K562 (cell line): ENCODE measurements around the gene SEPTIN12. TPM values are rescaled to one million over a fixed set of nuclear protein-coding genes. Genes with fewer than 3 reads are reported as not detected.
A peak's percentile ranks its signal among the peaks of the same experiment; 100 is the strongest.

Experiments
- CHCHD3 ChIP-seq: fragments of 250-450 bp; sonication (Bioruptor Pico); IDR thresholded peaks from 2 replicates; pipeline ENCODE4 v2.1.2; 2022; ENCODE audit warnings: mild to moderate bottlenecking
- ELF2 ChIP-seq: fragments of 250-450 bp; sonication (Bioruptor Pico); IDR thresholded peaks from 2 replicates; pipeline ENCODE4 v1.5.0; 2021; ENCODE audit warnings: mild to moderate bottlenecking
- L3MBTL2 ChIP-seq: fragments of 450-650 bp; IDR thresholded peaks from 2 replicates; pipeline ENCODE4 v1.6.1; 2016; ENCODE audit warnings: mild to moderate bottlenecking, moderate library complexity
- MEF2D ChIP-seq: conservative IDR thresholded peaks from 2 replicates; pipeline ENCODE4 v1.6.1; 2016; ENCODE audit warnings: low read depth, missing genetic modification characterization, missing compliant biosample characterization
- OTX1 ChIP-seq: fragments of 450-650 bp; formaldehyde crosslinking; IDR thresholded peaks from 2 replicates; pipeline ENCODE4 v1.4.0; 2022; ENCODE audit warnings: mild to moderate bottlenecking
- TOE1 ChIP-seq, 2 experiments: fragments of 450-650 bp in 1 of 2; sonication (generic) in 1 of 2; formaldehyde crosslinking in 1 of 2; IDR thresholded peaks; 2 replicates each; pipeline versions ENCODE4 v1.7.1 to v1.8.0; 2016 to 2022; ENCODE audit warnings: borderline replicate concordance in 2 of 2, mild to moderate bottlenecking in 2 of 2, antibody characterized with exemption in 1 of 2, inconsistent platforms in 1 of 2, low read depth in 1 of 2, missing genetic modification reagents in 1 of 2, moderate library complexity in 1 of 2
- ZNF184 ChIP-seq: sonication (generic); formaldehyde crosslinking; IDR thresholded peaks from 2 replicates; pipeline ENCODE4 v1.5.0; 2020; ENCODE audit warnings: missing genetic modification reagents
- ZNF282 ChIP-seq: sonication (generic); formaldehyde crosslinking; IDR thresholded peaks from 2 replicates; pipeline ENCODE4 v1.8.1; 2023; ENCODE audit warnings: missing genetic modification reagents
- polyA plus RNA-seq, 8 experiments: library from polyadenylated mRNA; depleted of rRNA in 4 of 8; stranded (reverse) in 5 of 8; unstranded in 3 of 8; fragments of >200 nt; fragmentation: Nextera tagmentation in 2 of 8; fragmentation: Illumina TruSeq in 1 of 8; extraction: Ambion mirVana in 2 of 8; extraction: Trizol in 1 of 8; gene quantifications; 2 replicates each; pipeline versions ENCODE4 v1.2.1 to v1.2.3, GENCODE V29; 2011 to 2014; ENCODE audit warnings: inconsistent platforms in 1 of 8, missing spikeins in 1 of 8
- total RNA-seq, 7 experiments: library from RNA; depleted of rRNA in 6 of 7; stranded (reverse); fragments of >200 nt in 6 of 7; fragmentation: Illumina TruSeq in 2 of 7; extraction: Trizol in 2 of 7; gene quantifications; 2 replicates each; pipeline versions ENCODE4 v1.2.1 to v1.2.3, GENCODE V29; 2011 to 2021; ENCODE audit warnings: low replicate concordance in 1 of 7
- TF ChIP-seq, protein P1 (sequence below): fragments of 450-650 bp; IDR thresholded peaks from 2 replicates; pipeline ENCODE4 v1.6.1; 2016; ENCODE audit warnings: mild to moderate bottlenecking, moderate library complexity
- TF ChIP-seq, protein P2 (sequence below): fragments of 450-650 bp; conservative IDR thresholded peaks from 2 replicates; pipeline ENCODE4 v1.6.1; 2016; ENCODE audit warnings: missing genetic modification characterization, low read depth, mild to moderate bottlenecking, missing compliant biosample characterization, moderate library complexity
- TF ChIP-seq, protein P3 (sequence below), 2 experiments: IDR thresholded peaks; 2 replicates each; pipeline ENCODE4 v1.6.1; 2011; ENCODE audit warnings: borderline replicate concordance in 1 of 2, control low read depth in 1 of 2, low read depth in 1 of 2, low read length in 1 of 2, mild to moderate bottlenecking in 1 of 2, mixed read lengths in 1 of 2, moderate library complexity in 1 of 2; ENCODE audit not compliant: insufficient read depth in 1 of 2, insufficient read length in 1 of 2, poor library complexity in 1 of 2, severe bottlenecking in 1 of 2; ENCODE audit errors: extremely low read depth in 1 of 2

Gene SEPTIN12
- total and polyA plus RNA-seq, 9 of the 15 experiments (the other 6 are each of a cell fraction or from before 2014, with no cell fraction given): not detected

DNA sequence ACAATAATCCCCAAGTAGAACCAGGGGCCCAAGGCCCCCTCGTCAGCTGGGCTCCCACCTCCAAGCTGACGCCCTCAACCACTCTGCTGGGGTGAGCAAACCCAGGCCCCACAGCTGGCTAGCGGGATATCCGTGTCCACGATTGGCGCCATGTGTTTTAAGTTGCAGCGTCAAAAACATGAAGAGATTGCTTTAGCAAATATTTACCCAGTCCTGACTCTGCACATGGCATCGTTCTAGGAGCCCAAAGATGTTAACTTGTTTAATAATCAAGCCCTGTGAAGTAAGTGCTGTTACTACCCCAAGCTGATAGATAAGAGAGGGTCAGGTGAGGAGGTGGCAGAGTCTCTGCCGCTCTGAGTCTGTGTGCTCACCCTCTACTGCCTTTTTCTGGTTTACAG, 344 bp upstream of the SEPTIN12 start (continued):
- TF ChIP-seq, protein P1, sequence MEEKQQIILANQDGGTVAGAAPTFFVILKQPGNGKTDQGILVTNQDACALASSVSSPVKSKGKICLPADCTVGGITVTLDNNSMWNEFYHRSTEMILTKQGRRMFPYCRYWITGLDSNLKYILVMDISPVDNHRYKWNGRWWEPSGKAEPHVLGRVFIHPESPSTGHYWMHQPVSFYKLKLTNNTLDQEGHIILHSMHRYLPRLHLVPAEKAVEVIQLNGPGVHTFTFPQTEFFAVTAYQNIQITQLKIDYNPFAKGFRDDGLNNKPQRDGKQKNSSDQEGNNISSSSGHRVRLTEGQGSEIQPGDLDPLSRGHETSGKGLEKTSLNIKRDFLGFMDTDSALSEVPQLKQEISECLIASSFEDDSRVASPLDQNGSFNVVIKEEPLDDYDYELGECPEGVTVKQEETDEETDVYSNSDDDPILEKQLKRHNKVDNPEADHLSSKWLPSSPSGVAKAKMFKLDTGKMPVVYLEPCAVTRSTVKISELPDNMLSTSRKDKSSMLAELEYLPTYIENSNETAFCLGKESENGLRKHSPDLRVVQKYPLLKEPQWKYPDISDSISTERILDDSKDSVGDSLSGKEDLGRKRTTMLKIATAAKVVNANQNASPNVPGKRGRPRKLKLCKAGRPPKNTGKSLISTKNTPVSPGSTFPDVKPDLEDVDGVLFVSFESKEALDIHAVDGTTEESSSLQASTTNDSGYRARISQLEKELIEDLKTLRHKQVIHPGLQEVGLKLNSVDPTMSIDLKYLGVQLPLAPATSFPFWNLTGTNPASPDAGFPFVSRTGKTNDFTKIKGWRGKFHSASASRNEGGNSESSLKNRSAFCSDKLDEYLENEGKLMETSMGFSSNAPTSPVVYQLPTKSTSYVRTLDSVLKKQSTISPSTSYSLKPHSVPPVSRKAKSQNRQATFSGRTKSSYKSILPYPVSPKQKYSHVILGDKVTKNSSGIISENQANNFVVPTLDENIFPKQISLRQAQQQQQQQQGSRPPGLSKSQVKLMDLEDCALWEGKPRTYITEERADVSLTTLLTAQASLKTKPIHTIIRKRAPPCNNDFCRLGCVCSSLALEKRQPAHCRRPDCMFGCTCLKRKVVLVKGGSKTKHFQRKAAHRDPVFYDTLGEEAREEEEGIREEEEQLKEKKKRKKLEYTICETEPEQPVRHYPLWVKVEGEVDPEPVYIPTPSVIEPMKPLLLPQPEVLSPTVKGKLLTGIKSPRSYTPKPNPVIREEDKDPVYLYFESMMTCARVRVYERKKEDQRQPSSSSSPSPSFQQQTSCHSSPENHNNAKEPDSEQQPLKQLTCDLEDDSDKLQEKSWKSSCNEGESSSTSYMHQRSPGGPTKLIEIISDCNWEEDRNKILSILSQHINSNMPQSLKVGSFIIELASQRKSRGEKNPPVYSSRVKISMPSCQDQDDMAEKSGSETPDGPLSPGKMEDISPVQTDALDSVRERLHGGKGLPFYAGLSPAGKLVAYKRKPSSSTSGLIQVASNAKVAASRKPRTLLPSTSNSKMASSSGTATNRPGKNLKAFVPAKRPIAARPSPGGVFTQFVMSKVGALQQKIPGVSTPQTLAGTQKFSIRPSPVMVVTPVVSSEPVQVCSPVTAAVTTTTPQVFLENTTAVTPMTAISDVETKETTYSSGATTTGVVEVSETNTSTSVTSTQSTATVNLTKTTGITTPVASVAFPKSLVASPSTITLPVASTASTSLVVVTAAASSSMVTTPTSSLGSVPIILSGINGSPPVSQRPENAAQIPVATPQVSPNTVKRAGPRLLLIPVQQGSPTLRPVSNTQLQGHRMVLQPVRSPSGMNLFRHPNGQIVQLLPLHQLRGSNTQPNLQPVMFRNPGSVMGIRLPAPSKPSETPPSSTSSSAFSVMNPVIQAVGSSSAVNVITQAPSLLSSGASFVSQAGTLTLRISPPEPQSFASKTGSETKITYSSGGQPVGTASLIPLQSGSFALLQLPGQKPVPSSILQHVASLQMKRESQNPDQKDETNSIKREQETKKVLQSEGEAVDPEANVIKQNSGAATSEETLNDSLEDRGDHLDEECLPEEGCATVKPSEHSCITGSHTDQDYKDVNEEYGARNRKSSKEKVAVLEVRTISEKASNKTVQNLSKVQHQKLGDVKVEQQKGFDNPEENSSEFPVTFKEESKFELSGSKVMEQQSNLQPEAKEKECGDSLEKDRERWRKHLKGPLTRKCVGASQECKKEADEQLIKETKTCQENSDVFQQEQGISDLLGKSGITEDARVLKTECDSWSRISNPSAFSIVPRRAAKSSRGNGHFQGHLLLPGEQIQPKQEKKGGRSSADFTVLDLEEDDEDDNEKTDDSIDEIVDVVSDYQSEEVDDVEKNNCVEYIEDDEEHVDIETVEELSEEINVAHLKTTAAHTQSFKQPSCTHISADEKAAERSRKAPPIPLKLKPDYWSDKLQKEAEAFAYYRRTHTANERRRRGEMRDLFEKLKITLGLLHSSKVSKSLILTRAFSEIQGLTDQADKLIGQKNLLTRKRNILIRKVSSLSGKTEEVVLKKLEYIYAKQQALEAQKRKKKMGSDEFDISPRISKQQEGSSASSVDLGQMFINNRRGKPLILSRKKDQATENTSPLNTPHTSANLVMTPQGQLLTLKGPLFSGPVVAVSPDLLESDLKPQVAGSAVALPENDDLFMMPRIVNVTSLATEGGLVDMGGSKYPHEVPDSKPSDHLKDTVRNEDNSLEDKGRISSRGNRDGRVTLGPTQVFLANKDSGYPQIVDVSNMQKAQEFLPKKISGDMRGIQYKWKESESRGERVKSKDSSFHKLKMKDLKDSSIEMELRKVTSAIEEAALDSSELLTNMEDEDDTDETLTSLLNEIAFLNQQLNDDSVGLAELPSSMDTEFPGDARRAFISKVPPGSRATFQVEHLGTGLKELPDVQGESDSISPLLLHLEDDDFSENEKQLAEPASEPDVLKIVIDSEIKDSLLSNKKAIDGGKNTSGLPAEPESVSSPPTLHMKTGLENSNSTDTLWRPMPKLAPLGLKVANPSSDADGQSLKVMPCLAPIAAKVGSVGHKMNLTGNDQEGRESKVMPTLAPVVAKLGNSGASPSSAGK: peak; percentile 44
- TF ChIP-seq ELF2 (no peak), CHCHD3 (CRISPR knock-in tag) (no peak), OTX1 (CRISPR knock-in tag) (no peak), TOE1 (IDR thresholded peaks at IDR 0.05; ENCODE audit: borderline replicate concordance) (no peak), TOE1 (CRISPR knock-in tag; IDR thresholded peaks at IDR 0.05; ENCODE audit: borderline replicate concordance, low read depth) (no peak), ZNF184 (no peak), ZNF282 (CRISPR knock-in tag) (no peak), MEF2D (tag) (no peak), L3MBTL2 (peak; percentile 53; the same call in 1 of the 2 replicates)
- TF ChIP-seq, protein P2, sequence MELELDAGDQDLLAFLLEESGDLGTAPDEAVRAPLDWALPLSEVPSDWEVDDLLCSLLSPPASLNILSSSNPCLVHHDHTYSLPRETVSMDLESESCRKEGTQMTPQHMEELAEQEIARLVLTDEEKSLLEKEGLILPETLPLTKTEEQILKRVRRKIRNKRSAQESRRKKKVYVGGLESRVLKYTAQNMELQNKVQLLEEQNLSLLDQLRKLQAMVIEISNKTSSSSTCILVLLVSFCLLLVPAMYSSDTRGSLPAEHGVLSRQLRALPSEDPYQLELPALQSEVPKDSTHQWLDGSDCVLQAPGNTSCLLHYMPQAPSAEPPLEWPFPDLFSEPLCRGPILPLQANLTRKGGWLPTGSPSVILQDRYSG (tag): no peak
- TF ChIP-seq, protein P3, sequence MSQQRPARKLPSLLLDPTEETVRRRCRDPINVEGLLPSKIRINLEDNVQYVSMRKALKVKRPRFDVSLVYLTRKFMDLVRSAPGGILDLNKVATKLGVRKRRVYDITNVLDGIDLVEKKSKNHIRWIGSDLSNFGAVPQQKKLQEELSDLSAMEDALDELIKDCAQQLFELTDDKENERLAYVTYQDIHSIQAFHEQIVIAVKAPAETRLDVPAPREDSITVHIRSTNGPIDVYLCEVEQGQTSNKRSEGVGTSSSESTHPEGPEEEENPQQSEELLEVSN (IDR thresholded peaks at IDR 0.05; ENCODE audit: borderline replicate concordance in 1 of 2, extremely low read depth in 1 of 2, insufficient read depth in 1 of 2, insufficient read length in 1 of 2, low read depth in 1 of 2, low read length in 1 of 2, poor library complexity in 1 of 2, severe bottlenecking in 1 of 2): peak in 1 of 2 experiments; percentile 47
- TF ChIP-seq, all 486 proteins: peak for 6
